HepG2 (cell line): Measurements from ENCODE around the gene MAT2A.

Source experiments
- EP300 ChIP-seq, 3 experiments: sonication (generic) in 1 of 3; formaldehyde crosslinking in 1 of 3; IDR thresholded peaks; 2 replicates each; pipeline versions ENCODE4 v1.5.1 to v1.6.1; 2011 to 2020; ENCODE audit warnings: low read depth in 2 of 3, low read length in 2 of 3, borderline replicate concordance in 1 of 3, improper control_type of control experiment in 1 of 3, mild to moderate bottlenecking in 1 of 3, missing genetic modification reagents in 1 of 3, moderate library complexity in 1 of 3
- GATAD2A ChIP-seq: IDR thresholded peaks from 2 replicates; pipeline ENCODE4 v1.6.1; 2016
- MYC ChIP-seq: sonication (generic); formaldehyde crosslinking; IDR thresholded peaks from 2 replicates; pipeline ENCODE4 v1.9.0; 2021; ENCODE audit warnings: missing genetic modification reagents, borderline replicate concordance
- NFE2L2 ChIP-seq: fragments of 150-350 bp; IDR thresholded peaks from 2 replicates; pipeline ENCODE4 v1.6.1; 2014; ENCODE audit warnings: low read length
- POLR2A ChIP-seq, 2 experiments: IDR thresholded peaks; 2 replicates each; pipeline ENCODE4 v1.6.1; 2011; ENCODE audit warnings: low read depth in 2 of 2, low read length in 2 of 2, mild to moderate bottlenecking in 1 of 2, moderate library complexity in 1 of 2; ENCODE audit not compliant: insufficient read depth in 1 of 2
- POLR2AphosphoS2 ChIP-seq: IDR thresholded peaks from 2 replicates; pipeline ENCODE4 v1.6.1; 2011; ENCODE audit warnings: low read depth, low read length, improper control_type of control experiment
- ZNF660 ChIP-seq: sonication (generic); formaldehyde crosslinking; IDR thresholded peaks from 2 replicates; pipeline ENCODE4 v1.5.1; 2020; ENCODE audit warnings: mild to moderate bottlenecking, low read depth, missing genetic modification reagents, borderline replicate concordance
- TF ChIP-seq, protein P1 (sequence below): sonication (generic); formaldehyde crosslinking; IDR thresholded peaks from 2 replicates; pipeline ENCODE4 v1.5.0; 2020; ENCODE audit warnings: mild to moderate bottlenecking, missing genetic modification reagents, moderate library complexity
- TF ChIP-seq, protein P2 (sequence below): sonication (generic); formaldehyde crosslinking; IDR thresholded peaks from 2 replicates; pipeline ENCODE4 v1.4.0; 2020; ENCODE audit warnings: missing genetic modification reagents
- TF ChIP-seq, protein P3 (sequence below): sonication (generic); formaldehyde crosslinking; IDR thresholded peaks from 2 replicates; pipeline ENCODE4 v1.4.0; 2020; ENCODE audit warnings: missing genetic modification reagents, borderline replicate concordance
- TF ChIP-seq, protein P4 (sequence below): sonication (generic); formaldehyde crosslinking; IDR thresholded peaks from 2 replicates; pipeline ENCODE4 v1.4.0; 2020; ENCODE audit warnings: missing genetic modification reagents, borderline replicate concordance
- TF ChIP-seq, protein P5 (sequence below): IDR thresholded peaks from 2 replicates; pipeline ENCODE4 v1.6.1; 2016
- TF ChIP-seq, protein P6 (sequence below): sonication (generic); IDR thresholded peaks from 2 replicates; pipeline ENCODE4 v1.6.1; 2016; ENCODE audit warnings: low read depth, borderline replicate concordance

DNA sequence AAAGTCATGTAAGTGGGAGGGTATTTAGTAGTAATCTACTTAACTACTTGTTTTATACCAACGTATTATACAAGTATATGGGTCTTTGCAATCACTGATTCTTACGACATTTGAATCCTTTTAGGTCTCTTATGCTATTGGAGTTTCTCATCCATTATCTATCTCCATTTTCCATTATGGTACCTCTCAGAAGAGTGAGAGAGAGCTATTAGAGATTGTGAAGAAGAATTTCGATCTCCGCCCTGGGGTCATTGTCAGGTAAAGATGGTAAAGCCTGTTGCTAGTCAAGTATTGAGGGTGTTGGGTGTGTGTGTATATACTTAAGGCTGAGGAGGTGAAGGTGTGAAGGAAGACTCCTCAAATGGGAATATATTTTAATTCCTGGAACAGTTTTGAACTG is 3.8 kb downstream of the MAT2A start:
- TF ChIP-seq, protein P1, sequence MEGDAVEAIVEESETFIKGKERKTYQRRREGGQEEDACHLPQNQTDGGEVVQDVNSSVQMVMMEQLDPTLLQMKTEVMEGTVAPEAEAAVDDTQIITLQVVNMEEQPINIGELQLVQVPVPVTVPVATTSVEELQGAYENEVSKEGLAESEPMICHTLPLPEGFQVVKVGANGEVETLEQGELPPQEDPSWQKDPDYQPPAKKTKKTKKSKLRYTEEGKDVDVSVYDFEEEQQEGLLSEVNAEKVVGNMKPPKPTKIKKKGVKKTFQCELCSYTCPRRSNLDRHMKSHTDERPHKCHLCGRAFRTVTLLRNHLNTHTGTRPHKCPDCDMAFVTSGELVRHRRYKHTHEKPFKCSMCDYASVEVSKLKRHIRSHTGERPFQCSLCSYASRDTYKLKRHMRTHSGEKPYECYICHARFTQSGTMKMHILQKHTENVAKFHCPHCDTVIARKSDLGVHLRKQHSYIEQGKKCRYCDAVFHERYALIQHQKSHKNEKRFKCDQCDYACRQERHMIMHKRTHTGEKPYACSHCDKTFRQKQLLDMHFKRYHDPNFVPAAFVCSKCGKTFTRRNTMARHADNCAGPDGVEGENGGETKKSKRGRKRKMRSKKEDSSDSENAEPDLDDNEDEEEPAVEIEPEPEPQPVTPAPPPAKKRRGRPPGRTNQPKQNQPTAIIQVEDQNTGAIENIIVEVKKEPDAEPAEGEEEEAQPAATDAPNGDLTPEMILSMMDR (CRISPR knock-in tag), result no peak
- TF ChIP-seq POLR2A (IDR thresholded peaks at IDR 0.05; ENCODE audit: insufficient read depth in 1 of 2, low read depth in 2 of 2, low read length in 2 of 2) (no peak), MYC (CRISPR knock-in tag) (no peak), EP300 (IDR thresholded peaks at IDR 0.05; ENCODE audit: low read depth in 2 of 2, low read length in 2 of 2) (no peak), EP300 (CRISPR knock-in tag; IDR thresholded peaks at IDR 0.05; ENCODE audit: borderline replicate concordance) (no peak), NFE2L2 (no peak), GATAD2A (CRISPR knock-in tag) (no peak), POLR2AphosphoS2 (no peak), ZNF660 (CRISPR knock-in tag) (no peak)
- TF ChIP-seq, protein P2, sequence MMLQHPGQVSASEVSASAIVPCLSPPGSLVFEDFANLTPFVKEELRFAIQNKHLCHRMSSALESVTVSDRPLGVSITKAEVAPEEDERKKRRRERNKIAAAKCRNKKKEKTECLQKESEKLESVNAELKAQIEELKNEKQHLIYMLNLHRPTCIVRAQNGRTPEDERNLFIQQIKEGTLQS (CRISPR knock-in tag), result no peak
- TF ChIP-seq, protein P3, sequence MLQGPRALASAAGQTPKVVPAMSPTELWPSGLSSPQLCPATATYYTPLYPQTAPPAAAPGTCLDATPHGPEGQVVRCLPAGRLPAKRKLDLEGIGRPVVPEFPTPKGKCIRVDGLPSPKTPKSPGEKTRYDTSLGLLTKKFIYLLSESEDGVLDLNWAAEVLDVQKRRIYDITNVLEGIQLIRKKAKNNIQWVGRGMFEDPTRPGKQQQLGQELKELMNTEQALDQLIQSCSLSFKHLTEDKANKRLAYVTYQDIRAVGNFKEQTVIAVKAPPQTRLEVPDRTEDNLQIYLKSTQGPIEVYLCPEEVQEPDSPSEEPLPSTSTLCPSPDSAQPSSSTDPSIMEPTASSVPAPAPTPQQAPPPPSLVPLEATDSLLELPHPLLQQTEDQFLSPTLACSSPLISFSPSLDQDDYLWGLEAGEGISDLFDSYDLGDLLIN (CRISPR knock-in tag), result no peak
- TF ChIP-seq, protein P4, sequence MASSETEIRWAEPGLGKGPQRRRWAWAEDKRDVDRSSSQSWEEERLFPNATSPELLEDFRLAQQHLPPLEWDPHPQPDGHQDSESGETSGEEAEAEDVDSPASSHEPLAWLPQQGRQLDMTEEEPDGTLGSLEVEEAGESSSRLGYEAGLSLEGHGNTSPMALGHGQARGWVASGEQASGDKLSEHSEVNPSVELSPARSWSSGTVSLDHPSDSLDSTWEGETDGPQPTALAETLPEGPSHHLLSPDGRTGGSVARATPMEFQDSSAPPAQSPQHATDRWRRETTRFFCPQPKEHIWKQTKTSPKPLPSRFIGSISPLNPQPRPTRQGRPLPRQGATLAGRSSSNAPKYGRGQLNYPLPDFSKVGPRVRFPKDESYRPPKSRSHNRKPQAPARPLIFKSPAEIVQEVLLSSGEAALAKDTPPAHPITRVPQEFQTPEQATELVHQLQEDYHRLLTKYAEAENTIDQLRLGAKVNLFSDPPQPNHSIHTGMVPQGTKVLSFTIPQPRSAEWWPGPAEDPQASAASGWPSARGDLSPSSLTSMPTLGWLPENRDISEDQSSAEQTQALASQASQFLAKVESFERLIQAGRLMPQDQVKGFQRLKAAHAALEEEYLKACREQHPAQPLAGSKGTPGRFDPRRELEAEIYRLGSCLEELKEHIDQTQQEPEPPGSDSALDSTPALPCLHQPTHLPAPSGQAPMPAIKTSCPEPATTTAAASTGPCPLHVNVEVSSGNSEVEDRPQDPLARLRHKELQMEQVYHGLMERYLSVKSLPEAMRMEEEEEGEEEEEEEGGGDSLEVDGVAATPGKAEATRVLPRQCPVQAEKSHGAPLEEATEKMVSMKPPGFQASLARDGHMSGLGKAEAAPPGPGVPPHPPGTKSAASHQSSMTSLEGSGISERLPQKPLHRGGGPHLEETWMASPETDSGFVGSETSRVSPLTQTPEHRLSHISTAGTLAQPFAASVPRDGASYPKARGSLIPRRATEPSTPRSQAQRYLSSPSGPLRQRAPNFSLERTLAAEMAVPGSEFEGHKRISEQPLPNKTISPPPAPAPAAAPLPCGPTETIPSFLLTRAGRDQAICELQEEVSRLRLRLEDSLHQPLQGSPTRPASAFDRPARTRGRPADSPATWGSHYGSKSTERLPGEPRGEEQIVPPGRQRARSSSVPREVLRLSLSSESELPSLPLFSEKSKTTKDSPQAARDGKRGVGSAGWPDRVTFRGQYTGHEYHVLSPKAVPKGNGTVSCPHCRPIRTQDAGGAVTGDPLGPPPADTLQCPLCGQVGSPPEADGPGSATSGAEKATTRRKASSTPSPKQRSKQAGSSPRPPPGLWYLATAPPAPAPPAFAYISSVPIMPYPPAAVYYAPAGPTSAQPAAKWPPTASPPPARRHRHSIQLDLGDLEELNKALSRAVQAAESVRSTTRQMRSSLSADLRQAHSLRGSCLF (CRISPR knock-in tag), result no peak
- TF ChIP-seq, protein P5, sequence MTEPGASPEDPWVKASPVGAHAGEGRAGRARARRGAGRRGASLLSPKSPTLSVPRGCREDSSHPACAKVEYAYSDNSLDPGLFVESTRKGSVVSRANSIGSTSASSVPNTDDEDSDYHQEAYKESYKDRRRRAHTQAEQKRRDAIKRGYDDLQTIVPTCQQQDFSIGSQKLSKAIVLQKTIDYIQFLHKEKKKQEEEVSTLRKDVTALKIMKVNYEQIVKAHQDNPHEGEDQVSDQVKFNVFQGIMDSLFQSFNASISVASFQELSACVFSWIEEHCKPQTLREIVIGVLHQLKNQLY (CRISPR knock-in tag), result no peak
- TF ChIP-seq, protein P6, sequence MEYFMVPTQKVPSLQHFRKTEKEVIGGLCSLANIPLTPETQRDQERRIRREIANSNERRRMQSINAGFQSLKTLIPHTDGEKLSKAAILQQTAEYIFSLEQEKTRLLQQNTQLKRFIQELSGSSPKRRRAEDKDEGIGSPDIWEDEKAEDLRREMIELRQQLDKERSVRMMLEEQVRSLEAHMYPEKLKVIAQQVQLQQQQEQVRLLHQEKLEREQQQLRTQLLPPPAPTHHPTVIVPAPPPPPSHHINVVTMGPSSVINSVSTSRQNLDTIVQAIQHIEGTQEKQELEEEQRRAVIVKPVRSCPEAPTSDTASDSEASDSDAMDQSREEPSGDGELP, result no peak
